GM21360 (cell line): ENCODE results near the gene FAM32A.

ENCODE experiments used
- ATAC-seq: cut with Tn5 transposase; IDR thresholded peaks from one replicate; pipeline ENCODE4 v1.9.1; 2021; ENCODE audit warnings: mild to moderate bottlenecking, moderate library complexity; ENCODE audit not compliant: unreplicated experiment

Gene FAM32A

DNA sequence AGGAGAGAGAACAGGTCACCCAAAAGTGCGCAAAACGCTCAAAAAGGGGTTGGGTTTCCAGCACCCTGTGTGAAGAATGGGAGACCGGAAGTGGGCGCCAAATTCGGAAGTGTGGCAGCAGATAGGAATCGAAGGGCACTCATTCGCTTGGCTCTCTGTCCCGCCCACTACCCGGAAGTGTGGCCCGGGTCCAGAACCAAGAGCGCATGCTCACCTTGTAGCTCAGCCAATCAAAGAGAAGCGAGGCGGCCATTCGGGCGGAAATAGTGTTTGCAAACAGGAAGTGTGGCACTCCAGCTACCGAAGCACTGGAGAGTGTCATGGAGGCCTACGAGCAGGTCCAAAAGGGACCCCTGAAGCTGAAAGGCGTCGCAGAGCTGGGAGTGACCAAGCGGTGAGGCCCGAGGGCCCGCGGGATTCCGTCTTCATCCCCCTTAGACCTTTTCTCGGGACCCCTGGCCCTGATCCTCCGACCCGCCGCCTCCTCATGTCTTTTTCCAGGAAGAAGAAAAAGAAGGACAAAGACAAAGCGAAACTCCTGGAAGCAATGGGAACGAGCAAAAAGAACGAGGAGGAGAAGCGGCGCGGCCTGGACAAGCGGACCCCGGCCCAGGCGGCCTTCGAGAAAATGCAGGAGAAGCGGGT, at the start of gene FAM32A:
Gene FAM32A (plus strand): TSS at position 288 of the 645 bp plus-strand sequence. CDS start 33 bp downstream, at position 321.
- peak; percentile 79 for ATAC-seq

DNA sequence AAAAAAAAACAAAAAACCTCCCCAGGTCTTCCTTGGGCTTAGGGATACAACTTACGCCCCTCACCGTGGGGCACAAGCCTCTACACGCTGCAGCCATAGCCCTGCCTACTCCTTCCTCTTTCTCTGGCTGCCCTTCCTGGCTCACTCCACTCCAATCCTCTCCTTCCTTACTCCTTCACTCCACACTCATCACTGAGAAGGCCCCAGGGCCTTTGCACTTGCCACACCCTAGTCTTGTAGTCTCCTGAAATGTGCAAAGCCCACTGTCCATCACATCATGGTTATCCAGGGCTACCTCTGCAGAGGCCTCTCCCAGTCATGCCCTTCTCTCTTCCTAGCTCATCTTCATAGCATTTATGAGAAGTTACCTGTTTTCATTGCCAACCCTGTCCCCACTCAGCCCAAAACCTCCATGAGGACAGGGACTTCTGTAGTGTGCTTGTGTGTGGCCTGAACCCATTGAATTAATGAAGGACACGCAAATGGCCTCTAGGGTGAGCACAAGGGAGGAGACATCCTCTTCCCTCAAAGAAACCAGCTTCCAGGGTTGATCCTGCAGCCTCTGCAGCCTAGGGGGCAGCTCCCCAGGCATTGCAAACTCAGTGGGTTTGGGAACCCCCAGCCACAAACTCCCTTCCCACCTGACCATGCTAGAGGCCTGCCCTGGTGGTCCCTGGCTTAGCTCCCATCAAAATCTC, 49.6 kb upstream of the FAM32A start:
- ATAC-seq, result no peak

DNA sequence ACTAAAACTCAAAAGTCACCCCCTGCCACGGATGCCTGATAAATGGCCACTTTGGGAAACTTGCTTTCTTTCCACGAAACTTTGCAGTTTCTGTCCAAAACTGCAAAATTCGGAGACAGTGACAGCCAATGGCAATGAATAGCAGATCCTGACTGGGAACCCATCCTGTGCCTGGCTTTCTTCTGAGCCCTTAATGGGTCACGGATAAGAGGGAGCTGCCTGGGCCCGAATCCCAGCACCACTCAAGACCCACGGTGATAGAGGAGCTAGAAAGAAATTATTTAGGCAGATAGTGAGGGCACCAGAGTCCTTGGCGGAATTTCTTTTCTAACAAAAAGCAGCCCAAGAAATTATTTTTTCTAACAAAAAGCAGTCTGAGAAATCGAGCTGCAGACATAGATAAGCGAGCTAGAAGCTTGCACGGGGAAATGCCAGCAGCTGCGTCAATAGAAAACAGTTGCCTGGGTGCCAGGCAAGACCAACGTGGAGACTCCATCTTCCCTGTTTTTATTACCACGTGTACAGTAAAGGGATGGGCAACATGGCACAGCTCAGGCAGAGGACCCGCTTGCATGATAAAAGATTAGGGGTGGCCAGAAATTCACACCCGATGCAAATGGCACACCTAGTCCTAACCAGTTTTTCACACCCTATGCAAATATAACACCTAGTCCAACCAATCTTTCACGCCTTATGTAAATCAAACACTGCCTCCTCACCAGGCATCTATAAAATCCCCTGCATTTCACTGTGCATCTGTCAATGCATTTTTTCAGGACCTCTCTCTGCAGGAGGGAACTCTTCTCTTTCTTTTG, 48.8 kb upstream of the FAM32A start:
- ATAC-seq, result no peak

DNA sequence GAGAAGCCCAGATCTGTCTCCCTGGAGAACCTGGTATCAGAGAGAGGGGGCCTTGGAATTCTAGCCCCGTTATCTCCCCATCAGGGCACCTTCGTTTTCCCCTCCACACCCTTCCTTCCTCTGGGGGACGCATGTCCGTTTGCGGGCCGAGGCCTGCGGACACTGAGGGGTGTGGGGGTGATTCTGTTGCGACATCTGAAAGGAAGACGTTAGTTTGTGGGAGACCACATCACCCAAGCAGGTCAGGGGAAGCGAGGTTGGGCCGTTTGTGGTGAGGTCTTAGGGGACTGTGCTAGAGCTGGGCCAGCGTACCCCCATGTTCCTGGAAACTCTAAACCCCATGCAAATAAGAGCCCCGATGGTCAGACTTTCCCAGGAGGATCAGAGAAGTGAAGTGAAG, 45.5 kb upstream of the FAM32A start:
- no peak for ATAC-seq

DNA sequence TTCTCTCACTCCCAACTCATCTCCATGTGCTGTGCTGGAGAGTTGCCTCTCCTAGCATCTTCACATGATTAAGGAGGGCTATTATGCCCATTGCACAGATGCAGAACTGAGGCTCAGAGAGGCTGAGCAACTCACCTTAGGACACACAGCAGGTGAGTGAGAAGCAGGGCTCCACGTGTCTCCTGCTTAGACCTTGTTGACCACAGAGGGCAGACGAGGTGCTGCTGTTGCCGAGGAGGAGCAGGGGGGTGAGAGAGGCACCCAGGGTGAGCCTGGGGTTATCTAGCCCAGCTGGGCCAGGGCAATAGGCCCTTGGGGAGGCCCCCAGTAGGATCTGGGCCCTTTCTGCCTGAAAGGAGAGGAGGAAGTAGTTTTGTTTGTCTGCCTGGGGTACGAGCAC, 44.2 kb upstream of the FAM32A start:
- ATAC-seq, result no peak

DNA sequence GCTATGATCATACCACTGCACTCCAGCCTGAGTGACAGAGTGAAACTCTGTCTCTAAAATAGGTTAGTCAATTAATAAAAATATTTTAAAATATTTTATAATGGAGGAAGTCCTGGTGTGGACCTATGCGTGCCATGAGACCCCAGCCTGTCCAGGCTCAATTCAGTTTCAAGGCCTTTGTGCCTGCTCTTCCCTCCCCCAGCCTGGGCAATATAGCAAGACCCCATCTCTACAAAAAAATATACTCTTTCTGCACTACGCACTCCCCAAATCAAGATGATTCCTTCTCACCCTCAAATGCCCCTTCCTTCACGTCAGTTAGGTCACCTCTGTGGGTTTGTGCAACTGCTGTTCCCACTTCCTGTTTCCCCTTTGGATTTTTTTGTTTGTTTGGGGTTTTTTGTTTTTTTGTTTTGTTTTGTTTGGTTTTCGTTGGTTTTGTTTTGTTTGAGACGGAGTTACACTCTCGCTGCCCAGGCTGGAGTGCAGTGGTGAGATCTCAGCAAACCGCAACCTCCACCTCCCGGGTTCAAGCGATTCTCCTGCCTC, 43.1 kb upstream of the FAM32A start:
- ATAC-seq, result no peak

DNA sequence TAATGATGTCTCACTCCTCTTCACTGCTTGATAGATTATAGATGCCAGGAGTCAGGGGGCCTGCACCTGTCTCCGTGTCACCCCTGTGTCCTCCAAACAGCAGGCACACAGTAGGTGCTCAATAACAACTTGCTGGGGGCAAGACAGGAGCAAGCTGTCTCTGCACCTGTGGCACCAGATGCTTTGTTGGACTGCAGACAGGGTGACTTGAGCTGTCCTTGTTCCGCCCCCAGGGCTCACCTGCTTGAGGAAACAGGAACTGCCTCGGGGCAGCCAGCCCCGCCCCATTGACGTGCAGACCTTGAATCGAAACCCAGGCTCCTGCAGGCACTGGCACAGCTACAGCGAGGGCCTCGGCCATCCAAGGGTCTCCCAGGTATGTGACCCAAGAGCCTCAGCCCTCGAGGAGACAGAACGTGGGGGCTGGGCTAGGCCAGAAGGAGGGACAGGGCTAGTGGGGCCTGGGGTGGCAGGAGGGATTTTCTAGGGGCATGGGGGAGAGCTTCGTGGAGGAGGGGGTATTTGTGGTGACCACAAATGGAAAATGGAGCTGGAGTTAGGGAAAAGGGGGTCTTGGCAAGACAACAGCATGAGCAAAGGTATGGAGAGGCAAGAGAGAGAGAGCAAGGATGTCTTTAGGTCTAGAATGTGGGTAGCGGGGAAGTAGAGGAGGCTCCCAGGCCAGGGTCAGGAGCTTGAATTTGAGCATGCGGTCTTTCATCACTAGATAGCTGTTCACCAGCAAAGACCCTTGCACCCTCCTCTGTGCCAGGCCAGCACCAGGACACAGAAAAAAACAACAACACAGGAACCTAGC, 41.6 kb upstream of the FAM32A start, which contains the start of gene HSH2D:
Gene HSH2D (plus strand): TSS at position 287 of the 817 bp plus-strand sequence. CDS start 5,066 bp downstream, outside the sequence.
- ATAC-seq, result peak; percentile 60

DNA sequence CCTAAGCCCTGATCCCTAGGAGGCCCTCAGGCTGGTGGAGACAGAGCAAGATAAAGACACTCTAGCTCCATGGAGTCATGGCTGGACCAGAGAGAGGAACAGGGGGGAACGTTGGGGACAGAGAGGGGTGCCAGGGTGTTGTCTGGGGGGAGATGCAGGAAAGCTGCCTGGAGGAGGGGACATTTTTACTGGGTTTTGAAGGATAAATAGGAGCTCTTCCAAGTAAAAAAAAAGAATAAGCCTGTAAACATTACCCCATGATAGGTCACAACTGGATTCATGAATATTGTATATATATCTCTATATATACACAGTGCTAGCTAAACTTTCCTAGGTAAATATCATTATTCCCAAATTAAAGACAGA, 41.0 kb upstream of the FAM32A start:
- no peak for ATAC-seq

DNA sequence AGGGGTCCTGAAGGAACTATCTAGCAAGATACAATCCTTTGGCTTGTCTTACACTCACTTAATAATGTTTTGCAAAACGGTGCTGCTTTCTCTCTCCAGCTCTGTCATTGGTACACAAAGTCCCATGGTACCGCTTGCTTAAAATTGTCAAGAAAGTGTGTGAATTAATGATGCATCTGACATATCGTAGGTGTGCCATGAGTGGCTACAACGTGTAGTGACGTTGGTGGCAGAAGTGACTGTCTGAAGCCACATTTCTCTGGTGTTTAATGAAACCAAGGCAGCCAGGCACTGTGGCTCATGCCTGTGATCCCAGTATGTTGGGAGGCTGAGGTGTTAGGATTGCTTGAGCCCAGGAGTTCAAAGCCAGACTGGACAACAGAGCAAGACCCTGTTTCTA, 39.1 kb upstream of the FAM32A start:
- ATAC-seq, result no peak

DNA sequence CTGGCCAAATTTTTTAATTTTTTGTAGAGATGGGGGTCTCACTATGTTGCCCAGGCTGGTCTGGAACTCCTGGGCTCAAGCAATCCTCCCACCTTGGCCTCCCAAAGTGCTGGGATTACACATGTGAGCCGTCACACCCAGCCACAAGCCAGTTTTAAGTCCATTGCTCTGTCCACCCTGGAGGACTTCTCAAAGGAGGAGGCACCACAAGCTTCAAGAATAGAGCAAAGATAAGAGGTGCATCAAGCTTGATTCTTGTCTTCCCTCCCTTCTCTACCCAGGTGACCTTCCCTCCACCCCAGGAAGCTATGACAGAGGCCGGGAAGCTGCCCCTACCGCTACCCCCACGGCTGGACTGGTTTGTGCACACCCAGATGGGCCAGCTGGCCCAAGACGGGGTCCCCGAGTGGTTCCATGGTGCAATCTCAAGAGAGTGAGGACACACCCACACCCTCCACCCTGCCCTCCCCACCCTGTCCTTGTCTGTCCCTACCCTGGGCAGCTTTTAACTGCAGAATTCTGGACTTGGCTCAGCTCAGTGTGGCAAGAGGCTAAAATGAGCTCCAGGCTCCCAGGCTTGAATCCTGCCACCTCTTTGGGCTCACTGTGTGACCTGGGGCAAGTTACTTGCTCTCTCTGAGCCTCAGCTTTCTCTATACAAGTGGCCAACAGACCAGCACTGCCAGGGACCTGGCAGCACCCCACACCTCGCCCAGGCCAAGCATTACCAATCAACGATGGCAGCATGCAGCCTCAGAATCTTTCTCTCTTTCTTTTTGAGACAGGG, 36.6 kb upstream of the FAM32A start:
- ATAC-seq, result no peak

DNA sequence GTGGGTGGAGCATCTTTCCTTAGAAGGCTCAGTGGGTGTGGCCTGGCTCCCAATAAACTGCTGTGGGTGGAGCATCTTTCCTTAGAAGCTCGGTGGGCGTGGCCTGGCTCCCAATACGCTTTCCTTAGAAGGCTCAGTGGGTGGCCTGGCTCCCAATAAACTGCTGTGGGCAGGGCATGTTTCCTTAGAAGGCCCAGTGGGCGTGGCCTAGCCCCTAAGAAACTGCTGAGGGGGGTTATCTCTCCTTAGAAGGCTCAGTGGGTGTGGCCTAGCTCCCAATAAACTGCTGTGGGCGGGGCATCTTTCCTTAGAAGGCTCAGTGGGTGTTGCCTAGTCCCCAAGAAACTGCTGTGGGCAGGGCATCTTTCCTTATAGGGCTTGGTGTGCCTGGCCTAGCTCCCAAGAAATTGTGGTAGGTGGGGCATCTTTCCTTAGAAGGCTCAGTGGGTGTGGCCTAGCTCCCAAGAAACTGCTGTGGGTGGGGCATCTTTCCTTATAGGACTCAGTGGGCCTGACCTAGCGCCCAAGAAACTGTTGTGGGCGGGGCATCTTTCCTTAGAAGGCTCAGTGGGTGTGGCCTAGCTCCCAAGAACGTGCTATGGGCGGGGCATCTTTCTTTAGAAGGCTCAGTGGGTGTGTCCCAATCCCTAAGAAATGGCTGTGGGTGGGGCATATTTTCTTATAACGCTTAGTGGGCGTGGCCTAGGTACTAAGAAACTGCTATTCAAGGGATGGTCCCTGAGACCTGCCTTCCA, 31.5 kb upstream of the FAM32A start:
- no peak for ATAC-seq

DNA sequence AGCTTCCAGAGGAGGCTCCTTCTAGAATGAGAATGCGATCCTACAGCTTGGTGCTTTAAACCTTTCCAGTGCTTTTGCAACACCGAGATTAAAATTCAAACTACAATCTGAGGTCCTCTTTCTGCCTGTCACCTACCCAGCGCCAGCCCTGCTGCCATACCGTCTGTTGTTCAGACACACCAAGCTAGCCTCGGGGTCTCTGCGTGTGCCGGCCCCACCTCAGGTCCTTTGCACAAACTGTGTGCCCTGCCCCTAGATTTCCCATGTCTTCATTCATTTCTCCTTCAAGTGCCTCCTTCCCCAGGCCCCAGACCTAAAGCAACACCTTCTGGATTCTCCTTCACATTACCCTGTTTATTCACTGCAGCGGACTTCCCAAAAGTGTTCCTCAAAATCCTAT, 30.7 kb upstream of the FAM32A start:
- no peak for ATAC-seq

DNA sequence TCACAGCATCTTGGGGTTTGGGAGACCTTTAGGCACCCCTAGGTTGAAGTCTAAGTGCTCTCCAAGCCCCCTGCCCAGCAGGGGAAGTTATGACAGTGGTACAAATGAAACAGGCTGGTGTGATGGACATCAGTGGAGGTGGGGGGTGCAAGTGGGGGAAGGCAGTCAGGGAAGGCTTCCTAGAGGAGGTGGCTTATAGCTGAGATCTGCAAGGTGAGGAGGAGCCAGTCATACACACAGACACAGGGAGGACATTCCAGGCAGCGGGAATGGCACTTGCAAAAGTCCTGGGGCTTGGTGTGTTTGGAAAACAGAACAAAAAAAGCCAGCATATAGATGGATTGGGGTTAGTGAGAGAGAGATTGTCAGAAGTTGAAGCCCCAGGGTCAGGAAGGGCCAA, 30.1 kb upstream of the FAM32A start:
- ATAC-seq, result no peak

DNA sequence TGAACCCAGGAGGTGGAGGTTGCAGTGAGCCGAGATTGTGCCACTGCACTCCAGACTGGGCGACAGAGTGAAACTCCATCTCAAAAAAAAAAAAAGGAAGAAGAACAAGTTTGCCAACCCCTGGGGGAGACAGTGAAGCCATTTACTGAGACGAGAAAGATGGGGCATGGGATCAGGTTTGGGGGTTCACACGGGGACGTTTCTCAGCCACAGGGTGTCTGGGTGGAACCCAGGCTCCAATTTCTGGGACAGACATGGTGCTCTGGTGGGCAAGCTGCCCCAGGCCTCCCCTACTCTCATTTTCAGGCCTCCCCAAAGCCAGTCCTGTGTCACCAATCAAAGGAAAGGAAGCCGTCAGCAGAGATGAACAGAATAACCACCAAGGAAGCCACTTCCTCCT, 28.3 kb upstream of the FAM32A start:
- ATAC-seq, result no peak

DNA sequence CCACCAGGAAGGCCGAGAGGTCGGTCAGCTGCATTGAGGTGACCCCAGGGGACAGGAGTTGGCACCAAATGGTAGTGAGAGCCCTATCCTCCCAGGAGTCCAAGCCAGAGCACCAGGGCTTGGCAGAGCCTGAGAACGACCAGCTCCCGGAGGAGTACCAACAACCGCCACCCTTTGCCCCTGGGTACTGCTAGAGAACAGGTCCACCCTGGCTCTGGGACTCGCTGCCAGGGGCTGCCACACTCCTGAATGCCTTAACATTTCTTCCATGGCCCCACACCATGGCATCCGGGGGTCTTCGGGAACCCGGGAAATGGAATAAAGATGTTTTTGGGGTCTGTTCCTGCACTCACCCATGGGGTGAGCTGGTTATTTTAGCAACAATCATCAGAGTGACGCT, 27.6 kb upstream of the FAM32A start:
- no peak for ATAC-seq

DNA sequence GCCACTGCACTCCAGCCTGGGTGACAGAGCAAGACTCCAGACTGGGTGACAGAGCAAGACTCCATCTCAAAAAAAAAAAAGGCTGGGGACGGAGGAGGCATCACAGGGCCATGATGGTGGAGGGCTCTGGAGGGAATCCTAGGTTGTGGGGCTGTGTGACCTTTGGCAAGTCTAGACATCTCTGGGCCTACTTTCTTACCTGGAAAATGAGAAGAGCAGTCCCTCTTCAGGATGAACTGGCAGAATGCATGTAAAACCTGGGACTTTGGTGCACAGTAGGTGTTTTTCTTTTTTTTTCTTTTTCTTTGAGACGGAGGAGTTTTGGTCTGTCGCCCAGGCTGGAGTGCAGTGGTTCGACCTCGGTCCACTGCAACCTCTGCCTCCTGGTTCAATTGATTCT, 25.6 kb upstream of the FAM32A start:
- no peak for ATAC-seq

DNA sequence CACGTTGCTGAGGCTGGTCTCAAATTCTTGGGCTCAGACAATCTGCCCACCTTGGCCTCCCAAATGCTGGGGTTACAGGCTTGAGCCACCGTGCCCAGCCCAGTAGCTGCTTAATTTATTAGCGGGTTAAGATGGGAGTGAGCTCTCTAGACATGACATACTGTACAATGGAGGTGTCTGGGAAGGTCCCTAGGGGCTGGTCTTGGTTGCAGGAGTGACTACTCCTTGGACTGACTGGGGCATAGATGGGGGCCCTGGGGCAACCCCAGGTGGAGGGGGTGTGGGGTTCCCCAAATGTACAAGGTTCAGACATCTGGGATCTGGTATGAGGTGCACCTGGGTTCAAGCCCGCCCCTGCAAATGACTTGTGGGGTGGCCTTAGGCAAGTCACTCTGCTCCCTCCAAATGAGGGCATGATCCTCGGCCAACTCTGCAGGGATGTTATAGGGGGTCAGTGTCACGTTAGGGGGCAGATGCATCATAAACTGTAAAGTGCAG, 24.7 kb upstream of the FAM32A start:
- no peak for ATAC-seq

DNA sequence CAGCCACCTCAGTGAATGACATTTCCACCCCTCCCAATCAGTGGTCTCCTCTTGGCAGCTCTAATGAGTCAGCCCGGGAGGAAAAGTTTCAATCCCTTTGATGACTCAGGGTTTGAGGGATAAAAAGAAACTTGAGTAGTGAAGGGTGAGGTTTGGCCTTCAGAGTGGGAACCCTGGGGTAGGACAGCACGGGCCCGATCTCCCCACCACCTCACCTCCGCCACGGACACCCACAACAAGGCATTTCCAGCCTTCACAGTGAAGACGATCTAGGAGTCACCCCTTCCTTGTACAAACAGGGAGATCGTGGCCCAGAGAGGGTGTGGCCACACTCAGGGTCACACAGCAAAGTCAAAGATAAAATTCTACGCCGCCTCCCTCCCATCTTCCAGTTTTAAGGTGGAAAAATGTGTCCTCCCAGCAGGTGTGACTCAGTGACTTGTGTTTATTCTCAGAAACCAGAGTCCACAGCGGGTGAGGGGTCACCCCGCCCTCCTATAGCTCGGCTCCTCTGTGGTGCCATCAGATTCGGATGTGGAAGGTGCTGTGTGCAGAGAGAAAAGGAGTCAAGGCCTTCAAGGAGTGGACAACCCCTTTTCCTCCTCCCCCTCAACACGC, 24.2 kb upstream of the FAM32A start:
- no peak for ATAC-seq

DNA sequence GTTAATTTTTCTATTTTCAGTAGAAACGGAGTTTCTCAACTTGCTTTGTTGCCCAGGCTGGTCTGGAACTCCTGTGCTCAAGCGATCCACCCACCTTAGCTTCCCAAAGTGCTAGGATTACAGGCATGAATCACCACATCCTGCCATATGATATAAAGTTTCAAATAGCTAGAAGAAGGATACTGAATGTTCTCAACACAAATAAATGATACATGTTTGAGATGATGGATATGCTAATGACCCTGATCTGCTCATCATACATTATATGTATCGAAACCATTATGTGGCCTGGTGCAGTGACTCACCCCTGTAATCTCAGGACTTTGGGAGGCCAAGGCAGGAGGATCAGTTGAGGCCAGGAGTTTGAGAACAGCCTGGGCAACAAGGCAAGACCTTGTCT, 23.4 kb upstream of the FAM32A start:
- ATAC-seq, result no peak
